Parathyroid adenoma (tissue), 2 donors: ENCODE data around the gene ETV6.
"Not testable (repeated sequence)": the region's sequence is repeated elsewhere in the genome, so short reads cannot be mapped to it uniquely, and the experiment has no call there.

Experiments used
- H2AFZ ChIP-seq: fragments of 300-600 bp; sonication (generic); one replicate; pipeline ENCODE4 v1.7.0; 2017; ENCODE audit warnings: antibody characterized with exemption, mild to moderate bottlenecking
- H3K27ac ChIP-seq: fragments of 300-600 bp; sonication (generic); one replicate; pipeline ENCODE4 v1.7.0; 2017
- H3K27me3 ChIP-seq: fragments of 300-600 bp; sonication (generic); one replicate; pipeline ENCODE4 v1.7.0; 2017; ENCODE audit warnings: low read length; ENCODE audit not compliant: control insufficient read depth, insufficient read depth
- H3K36me3 ChIP-seq: fragments of 300-600 bp; sonication (generic); one replicate; pipeline ENCODE4 v1.7.0; 2017; ENCODE audit warnings: low read length; ENCODE audit not compliant: control insufficient read depth, insufficient read depth
- H3K4me1 ChIP-seq: fragments of 300-600 bp; sonication (generic); one replicate; pipeline ENCODE4 v1.7.0; 2017; ENCODE audit warnings: control low read depth
- H3K4me2 ChIP-seq: fragments of 300-600 bp; sonication (generic); one replicate; pipeline ENCODE4 v1.7.0; 2017; ENCODE audit warnings: low read length
- H3K4me3 ChIP-seq: fragments of 300-600 bp; sonication (generic); one replicate; pipeline ENCODE4 v1.7.0; 2017; ENCODE audit warnings: low read depth, low read length
- H3K79me2 ChIP-seq: fragments of 300-600 bp; sonication (generic); one replicate; pipeline ENCODE4 v1.7.0; 2017; ENCODE audit warnings: control low read depth
- H3K9ac ChIP-seq: fragments of 300-600 bp; sonication (generic); one replicate; pipeline ENCODE4 v1.7.0; 2017; ENCODE audit warnings: mild to moderate bottlenecking
- H3K9me3 ChIP-seq: fragments of 300-600 bp; sonication (generic); one replicate; pipeline ENCODE4 v1.7.0; 2017; ENCODE audit warnings: low read length; ENCODE audit not compliant: control insufficient read depth
- CTCF ChIP-seq: fragments of 300-600 bp; sonication (generic); IDR thresholded peaks from one replicate; pipeline ENCODE4 v1.7.0; 2017; ENCODE audit warnings: antibody characterized with exemption, mild to moderate bottlenecking
- donor health status: primary hyperparathyroidism.

ETV6 gene

GRCh38 chr12:11631288-11631687 is 18.2 kb upstream of the ETV6 start:
- Histone ChIP-seq H3K9me3 (no peaks in the 10 kb centered on the region), H3K4me3 (no peak overlapping the region), H3K9ac (no peak overlapping the region), H3K36me3 (no peaks in the 10 kb centered on the region), H2AFZ (no peak overlapping the region), H3K27me3 (no peaks in the 10 kb centered on the region), H3K4me2 (no peak overlapping the region), H3K79me2 (no peaks in the 10 kb centered on the region), H3K27ac (no peak overlapping the region), H3K4me1 (peaks cover 13% of the 10 kb centered on the region)
- TF ChIP-seq CTCF = no peak

GRCh38 chr12:11631881-11632280 is 17.6 kb upstream of the ETV6 start:
- not testable (repeated sequence) for H3K4me3 ChIP-seq, H3K27ac ChIP-seq, H3K36me3 ChIP-seq, H3K4me2 ChIP-seq, H2AFZ ChIP-seq, H3K27me3 ChIP-seq, H3K9ac ChIP-seq, H3K79me2 ChIP-seq, H3K9me3 ChIP-seq
- H3K4me1 ChIP-seq = peaks cover 13% of the 10 kb centered on the region

GRCh38 chr12:11633968-11634367 is 15.5 kb upstream of the ETV6 start:
- Histone ChIP-seq H2AFZ (no peak overlapping the region), H3K9me3 (no peaks in the 10 kb centered on the region), H3K36me3 (no peaks in the 10 kb centered on the region), H3K27me3 (no peaks in the 10 kb centered on the region), H3K4me3 (no peak overlapping the region), H3K79me2 (no peaks in the 10 kb centered on the region), H3K27ac (no peak overlapping the region), H3K9ac (no peak overlapping the region), H3K4me2 (no peak overlapping the region), H3K4me1 (peaks cover 13% of the 10 kb centered on the region)
- no peak for TF ChIP-seq CTCF

GRCh38 chr12:11635341-11635740 is 14.1 kb upstream of the ETV6 start:
- Histone ChIP-seq H3K9me3 (no peaks in the 10 kb centered on the region), H3K27me3 (no peaks in the 10 kb centered on the region)
- TF ChIP-seq CTCF = no peak

GRCh38 chr12:11638315-11638916 is 11.1 kb upstream of the ETV6 start:
- Histone ChIP-seq H3K27me3 (no peaks in the 10 kb centered on the region), H3K36me3 (no peaks in the 10 kb centered on the region), H3K9me3 (no peaks in the 10 kb centered on the region), H3K4me2 (no peak overlapping the region), H3K27ac (no peak overlapping the region), H3K79me2 (no peaks in the 10 kb centered on the region), H3K4me1 (no peaks in the 10 kb centered on the region), H3K4me3 (no peak overlapping the region), H2AFZ (no peak overlapping the region), H3K9ac (no peak overlapping the region)
- TF ChIP-seq CTCF = no peak

More at GRCh38 chr12:11635341-11635740, 14.1 kb upstream of the ETV6 start:
- H3K79me2 ChIP-seq = no peaks in the 10 kb centered on the region
- no peaks in the 10 kb centered on the region for H3K36me3 ChIP-seq
- H3K4me2 ChIP-seq = no peak overlapping the region
- no peak overlapping the region for H2AFZ ChIP-seq
- peaks cover 3% of the 10 kb centered on the region for H3K4me1 ChIP-seq
- no peak overlapping the region for H3K9ac ChIP-seq
- H3K27ac ChIP-seq = no peak overlapping the region
- no peak overlapping the region for H3K4me3 ChIP-seq
